ENCODE results near the gene HLF.

DNA sequence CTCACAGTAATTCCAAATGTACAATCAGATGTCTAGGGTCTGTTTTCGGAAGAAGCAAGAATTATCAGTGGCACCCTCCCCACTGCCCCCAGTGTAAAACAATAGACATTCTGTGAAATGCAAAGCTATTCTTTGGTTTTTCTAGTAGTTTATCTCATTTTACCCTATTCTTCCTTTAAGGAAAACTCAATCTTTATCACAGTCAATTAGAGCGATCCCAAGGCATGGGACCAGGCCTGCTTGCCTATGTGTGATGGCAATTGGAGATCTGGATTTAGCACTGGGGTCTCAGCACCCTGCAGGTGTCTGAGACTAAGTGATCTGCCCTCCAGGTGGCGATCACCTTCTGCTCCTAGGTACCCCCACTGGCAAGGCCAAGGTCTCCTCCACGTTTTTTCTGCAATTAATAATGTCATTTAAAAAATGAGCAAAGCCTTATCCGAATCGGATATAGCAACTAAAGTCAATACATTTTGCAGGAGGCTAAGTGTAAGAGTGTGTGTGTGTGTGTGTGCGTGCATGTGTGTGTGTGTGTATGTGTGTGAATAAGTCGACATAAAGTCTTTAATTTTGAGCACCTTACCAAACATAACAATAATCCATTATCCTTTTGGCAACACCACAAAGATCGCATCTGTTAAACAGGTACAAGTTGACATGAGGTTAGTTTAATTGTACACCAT, 59.7 kb downstream of the HLF start:
- TF ChIP-seq SIN3A (IDR thresholded peaks at IDR 0.05; ENCODE audit: low read depth) (no peak), TCF7L2 (IDR thresholded peaks at IDR 0.05; ENCODE audit: borderline replicate concordance, extremely low read depth, insufficient read depth, insufficient read length) (no peak), EZH2 (IDR thresholded peaks at IDR 0.05) (no peak), YY1 (IDR thresholded peaks at IDR 0.05; ENCODE audit: extremely low read depth, insufficient replicate concordance, low read depth, low read length) (no peak), POLR2A (IDR thresholded peaks at IDR 0.05; ENCODE audit: borderline replicate concordance, extremely low read depth, insufficient read depth, insufficient read length) (no peak), POLR2AphosphoS5 (IDR thresholded peaks at IDR 0.05; ENCODE audit: low read depth, low read length) (no peak)
- TF ChIP-seq, protein P1, sequence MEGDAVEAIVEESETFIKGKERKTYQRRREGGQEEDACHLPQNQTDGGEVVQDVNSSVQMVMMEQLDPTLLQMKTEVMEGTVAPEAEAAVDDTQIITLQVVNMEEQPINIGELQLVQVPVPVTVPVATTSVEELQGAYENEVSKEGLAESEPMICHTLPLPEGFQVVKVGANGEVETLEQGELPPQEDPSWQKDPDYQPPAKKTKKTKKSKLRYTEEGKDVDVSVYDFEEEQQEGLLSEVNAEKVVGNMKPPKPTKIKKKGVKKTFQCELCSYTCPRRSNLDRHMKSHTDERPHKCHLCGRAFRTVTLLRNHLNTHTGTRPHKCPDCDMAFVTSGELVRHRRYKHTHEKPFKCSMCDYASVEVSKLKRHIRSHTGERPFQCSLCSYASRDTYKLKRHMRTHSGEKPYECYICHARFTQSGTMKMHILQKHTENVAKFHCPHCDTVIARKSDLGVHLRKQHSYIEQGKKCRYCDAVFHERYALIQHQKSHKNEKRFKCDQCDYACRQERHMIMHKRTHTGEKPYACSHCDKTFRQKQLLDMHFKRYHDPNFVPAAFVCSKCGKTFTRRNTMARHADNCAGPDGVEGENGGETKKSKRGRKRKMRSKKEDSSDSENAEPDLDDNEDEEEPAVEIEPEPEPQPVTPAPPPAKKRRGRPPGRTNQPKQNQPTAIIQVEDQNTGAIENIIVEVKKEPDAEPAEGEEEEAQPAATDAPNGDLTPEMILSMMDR (IDR thresholded peaks at IDR 0.05 in 2 of 3, conservative IDR thresholded peaks at IDR 0.05 in 1 of 3; ENCODE audit: borderline replicate concordance in 1 of 3, insufficient read depth in 1 of 3, low read depth in 2 of 3, low read length in 2 of 3) = peak in 1 of 3 experiments; percentile 25; a peak in 2 of 6 replicates
- TF ChIP-seq, protein P2, sequence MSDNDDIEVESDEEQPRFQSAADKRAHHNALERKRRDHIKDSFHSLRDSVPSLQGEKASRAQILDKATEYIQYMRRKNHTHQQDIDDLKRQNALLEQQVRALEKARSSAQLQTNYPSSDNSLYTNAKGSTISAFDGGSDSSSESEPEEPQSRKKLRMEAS (IDR thresholded peaks at IDR 0.05) = no peak
- TF ChIP-seq, protein P3, sequence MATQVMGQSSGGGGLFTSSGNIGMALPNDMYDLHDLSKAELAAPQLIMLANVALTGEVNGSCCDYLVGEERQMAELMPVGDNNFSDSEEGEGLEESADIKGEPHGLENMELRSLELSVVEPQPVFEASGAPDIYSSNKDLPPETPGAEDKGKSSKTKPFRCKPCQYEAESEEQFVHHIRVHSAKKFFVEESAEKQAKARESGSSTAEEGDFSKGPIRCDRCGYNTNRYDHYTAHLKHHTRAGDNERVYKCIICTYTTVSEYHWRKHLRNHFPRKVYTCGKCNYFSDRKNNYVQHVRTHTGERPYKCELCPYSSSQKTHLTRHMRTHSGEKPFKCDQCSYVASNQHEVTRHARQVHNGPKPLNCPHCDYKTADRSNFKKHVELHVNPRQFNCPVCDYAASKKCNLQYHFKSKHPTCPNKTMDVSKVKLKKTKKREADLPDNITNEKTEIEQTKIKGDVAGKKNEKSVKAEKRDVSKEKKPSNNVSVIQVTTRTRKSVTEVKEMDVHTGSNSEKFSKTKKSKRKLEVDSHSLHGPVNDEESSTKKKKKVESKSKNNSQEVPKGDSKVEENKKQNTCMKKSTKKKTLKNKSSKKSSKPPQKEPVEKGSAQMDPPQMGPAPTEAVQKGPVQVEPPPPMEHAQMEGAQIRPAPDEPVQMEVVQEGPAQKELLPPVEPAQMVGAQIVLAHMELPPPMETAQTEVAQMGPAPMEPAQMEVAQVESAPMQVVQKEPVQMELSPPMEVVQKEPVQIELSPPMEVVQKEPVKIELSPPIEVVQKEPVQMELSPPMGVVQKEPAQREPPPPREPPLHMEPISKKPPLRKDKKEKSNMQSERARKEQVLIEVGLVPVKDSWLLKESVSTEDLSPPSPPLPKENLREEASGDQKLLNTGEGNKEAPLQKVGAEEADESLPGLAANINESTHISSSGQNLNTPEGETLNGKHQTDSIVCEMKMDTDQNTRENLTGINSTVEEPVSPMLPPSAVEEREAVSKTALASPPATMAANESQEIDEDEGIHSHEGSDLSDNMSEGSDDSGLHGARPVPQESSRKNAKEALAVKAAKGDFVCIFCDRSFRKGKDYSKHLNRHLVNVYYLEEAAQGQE (IDR thresholded peaks at IDR 0.05; ENCODE audit: low read depth) = no peak

All from HCT116 (cell line).